HS-27A (cell line): ENCODE measurements around the gene GFM1.

Experiments
- DNase-seq: peaks from one replicate; pipeline ENCODE4 v3.0.0-alpha.2; 2012; ENCODE audit warnings: low read depth, missing footprints

GFM1 gene

DNA sequence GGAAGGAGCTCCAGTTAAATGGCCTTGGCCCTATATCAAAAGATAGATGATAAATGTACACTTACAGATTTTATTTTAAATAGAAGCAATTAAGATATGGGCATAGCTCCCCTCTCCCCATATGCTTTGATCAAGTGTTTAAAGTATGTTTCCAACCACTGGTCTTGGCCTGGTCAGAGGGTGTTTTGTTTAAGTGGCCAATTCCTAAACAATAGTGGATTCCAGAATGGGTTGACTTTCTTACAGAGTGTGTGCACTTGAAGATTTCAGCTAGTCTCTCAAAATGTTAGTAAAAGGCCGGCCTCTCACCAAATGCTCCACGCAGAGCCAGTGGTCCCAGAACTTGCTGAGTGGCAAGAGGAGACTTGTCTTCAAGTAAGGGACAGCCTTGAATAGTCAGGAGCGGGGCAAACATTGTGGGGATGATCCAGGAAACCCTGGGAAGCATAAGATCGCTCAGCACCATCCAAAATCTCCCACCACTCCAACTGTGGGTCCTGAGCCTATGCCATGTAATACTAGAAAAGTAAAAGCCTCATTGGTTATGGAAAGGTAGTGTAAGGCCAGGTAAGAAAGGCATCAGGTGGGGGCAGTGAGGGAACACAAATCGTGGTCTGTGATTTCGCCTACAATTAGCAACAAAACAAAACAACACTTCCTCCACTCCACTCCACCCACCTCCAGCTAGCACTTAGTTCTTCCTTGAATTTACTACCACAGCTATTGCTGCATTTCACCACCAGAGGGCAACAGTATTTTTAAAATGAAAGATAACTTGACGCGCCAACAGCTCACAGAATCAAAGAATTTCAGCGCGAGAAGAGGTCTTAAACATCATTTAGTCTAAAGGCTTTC, 83.1 kb downstream of the GFM1 start:
- DNase-seq = no peak

DNA sequence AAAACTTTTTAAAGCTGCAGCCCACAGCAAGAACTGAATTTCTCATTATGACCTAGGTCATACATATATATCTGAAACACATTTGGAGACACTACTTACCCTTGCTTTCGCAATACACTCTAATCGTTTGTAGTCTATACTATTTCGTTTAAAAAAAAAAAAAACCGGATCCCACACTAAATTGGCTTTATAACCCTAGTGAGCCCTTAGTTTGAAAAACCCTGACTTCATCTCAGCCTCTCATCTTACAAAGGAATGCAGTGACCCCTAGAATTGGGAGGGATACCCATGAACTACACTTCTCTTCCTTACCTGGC, 83.7 kb downstream of the GFM1 start:
- DNase-seq = no peak

DNA sequence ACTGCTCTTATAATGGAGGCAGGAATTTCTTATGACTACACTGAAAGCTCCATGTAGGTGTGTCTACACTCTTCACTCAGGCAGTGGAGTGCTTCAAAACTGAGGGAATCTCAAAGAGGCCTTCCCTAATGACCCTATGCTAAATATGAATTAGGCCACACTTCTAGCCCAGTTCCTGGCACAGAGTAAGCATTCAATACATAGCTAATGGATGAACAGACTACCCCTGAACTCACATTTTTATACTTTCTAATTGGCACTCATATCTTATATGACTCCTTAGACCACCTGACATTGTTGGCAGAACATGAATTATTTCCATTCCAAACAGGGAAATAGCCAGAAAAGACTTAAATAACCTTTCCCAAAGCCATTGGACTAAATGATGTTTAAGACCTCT, 84.5 kb downstream of the GFM1 start:
- DNase-seq = no peak

DNA sequence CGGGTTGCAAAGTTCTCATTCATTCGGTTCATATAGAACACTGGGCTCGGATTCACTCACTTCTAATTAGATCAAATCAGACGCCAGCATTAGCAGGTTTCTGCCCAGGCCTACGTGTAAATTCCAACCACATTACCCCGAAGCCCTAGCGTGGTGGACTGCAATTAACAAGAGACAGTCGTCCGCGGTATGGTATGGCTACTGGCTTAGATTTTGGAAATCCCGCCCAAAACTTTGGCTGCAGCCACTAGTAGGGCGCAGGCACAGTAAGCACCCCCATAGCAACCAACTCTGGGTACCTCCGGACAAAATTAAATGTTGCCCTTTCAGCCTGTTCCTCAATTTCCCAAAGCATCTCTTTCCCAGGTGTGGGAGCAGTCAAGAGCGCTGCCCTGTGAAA, 87.2 kb downstream of the GFM1 start:
- no peak for DNase-seq

DNA sequence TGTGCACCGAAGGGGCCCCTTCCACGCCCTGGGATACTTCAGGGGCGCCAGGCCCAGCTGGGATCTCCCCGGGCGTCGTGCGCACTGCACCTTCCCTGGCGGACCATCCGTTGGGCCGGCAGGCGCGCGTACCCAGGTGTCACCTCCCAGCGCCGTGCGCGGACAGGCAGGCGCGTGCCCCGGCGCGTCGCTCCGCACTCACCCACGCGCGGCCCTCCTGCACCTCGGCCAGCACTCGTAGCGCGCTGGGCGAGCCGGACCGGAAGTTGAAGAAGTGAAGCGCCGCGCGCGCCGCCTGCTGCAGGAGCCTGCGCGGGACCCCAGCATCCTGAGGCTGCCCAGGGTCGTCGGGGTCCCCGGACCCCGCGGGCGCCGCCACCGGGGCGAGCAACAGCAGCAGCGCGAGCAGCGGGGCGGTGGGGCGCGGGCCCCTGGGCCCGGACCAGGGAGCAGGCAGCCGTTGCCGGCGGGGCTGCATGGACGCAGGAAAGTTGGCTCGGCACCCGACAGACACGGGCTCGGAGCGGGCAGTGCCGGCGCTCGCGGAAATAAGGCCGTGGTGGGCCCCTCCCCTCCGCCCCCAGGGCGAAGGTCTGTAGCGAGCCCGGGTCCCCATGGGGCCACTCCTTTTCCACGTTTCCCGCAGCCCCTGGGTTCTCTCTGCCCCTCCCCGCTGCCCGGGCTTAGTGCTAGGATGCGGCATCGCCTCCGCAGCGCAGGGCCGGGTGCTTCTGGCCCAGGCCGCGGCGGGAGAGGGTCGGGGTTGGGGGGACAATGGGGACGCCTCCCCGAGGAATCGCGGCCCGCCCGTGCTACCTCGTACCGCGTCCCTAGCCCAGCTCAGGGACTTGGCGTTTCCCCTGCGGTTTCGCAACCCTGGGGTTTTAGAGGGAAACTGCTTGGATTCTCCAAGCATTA, 87.9 kb downstream of the GFM1 start, which contains the start of gene RARRES1:
Gene RARRES1, minus strand, starts transcription at position 520 of the 918 bp plus-strand sequence. Its CDS starts 42 bp downstream, at position 478.
- no peak for DNase-seq

DNA sequence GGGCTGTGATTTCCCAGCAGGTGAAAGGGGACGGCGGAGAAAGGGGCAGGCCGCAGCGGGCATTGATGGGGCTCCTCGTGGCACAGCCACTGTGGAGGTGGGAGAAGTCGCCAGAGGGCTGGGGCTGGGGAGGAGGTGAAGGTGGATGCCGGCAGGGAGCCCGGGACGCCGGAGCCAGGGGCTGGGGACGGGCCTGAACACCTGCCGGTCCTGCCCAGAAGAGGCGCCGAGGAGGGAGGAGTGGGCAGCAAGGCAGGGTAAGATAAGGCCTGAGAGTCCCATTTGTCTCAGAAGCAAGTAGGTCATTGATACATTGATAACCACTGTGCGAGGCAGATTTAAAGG, 88.5 kb downstream of the GFM1 start:
- no peak for DNase-seq

DNA sequence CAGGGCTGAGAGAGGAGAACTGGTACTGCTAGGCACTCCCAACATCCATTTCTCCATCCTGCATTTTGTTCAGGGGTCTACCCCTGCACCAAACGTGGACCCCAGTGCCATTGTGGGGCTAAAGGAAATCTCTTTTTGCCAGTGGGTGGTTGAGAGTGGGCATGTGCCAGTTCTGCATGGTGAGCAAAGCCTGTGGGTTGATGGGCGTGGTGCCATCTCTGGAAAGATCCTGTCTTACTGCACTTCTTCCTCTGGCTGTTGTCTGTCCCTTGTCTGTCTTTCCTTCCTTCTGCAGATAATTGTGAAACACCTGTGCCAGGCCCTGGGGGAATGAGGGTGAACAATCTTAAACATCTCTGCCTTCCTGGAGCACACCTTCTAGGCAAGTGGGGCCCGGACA, 89.3 kb downstream of the GFM1 start:
- no peak for DNase-seq

DNA sequence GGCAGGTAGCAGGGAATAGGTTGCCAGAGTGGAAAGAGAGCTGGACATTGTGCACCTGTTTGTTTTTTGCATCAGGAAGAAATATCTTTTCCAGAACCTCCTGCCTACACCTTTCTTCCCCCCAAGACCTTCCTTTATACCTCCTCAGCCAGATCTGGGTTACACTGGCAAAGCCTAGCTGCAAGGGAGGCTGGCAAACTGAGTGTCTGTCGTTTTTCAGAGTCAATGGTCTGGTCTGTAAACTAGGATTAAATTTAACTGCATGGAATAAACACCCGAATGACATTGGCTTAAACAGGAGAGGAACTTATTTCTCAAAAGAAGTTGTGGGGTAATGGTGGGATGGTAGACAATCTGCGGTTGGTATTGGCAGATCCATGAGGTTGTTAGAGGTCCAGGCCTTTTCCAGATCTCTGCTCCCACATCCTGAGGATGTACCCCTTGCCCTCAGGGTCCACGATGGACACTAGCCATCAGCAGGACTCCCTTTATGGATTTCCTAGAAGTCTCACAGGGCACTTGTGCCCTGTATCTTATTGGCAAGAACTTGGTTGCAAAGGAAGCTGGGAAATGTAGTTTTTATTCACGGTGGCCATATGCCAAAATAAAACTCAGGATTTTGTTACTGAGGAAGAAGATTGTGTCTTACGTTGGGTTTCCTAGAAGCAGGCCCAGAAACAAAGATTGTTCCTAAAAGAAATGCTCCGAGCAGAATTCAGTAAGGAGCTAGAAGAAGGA, 91.1 kb downstream of the GFM1 start:
- no peak for DNase-seq

DNA sequence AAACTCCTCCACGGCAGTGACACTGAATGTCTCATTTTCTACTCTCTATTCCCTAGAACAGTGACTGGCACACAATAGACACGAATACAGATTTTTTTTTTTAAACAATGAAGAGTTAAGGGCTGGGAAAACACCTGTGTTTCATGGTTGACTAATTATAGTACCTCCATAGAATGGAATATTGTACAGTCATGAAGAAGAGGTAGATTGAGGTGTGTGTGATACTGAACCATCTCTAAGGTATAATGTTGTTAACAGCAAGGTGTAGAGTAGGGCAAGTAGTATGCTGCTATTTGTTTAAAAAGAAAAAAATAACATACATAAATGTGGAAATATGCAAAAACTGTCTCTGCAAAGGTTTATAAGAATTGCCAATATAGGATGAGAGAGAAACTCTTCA, 93.1 kb downstream of the GFM1 start:
- no peak for DNase-seq

DNA sequence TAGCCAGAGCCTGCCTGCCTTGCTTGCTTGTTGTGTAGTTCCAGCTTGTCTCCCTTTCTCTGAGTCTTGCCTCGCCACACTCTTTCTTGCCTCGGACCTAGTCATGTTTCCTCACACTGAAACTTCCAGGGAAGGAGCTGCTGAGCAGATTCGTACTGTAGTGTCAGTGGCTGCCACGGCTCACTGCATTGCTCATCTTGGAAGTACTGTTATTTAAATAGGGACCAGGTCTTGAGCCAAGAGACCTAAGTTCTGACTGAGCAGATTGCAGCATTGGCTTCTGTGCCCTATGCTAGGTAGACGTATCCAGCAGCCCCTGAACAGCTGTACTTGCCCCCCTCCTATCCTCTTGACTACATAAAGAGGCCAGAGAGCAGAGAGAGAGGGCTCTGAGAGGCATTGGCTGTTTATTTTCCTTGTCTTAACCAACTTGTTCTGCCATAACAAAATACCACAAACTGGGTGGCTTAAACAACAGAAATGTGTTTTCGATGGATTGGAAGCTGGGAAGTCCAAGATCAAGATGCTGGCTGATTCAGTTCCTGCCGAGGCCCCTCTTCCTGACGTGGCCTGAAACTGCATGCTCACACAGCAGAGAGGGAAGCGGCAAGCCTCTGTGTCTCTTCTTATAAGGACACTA, 93.8 kb downstream of the GFM1 start:
- DNase-seq = no peak

DNA sequence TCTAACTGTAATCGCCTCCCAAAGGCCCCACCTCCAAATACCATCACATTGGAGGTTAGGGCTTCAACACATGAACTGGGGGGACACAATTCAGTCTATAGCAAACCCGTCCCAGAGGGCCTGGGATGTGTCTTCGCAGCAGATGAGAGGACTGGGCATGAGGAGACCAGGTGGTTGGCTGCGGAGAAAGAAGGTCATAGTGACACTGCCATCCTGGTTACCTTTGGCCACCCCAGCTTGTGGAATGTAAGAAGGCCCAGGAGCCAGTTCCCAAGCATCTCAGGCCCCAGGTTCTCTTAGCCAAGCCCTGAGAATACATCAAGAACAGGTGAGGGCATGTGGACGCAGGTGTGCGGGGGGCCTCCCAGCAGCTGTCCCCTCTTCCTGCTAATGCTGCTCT, 94.3 kb downstream of the GFM1 start:
- DNase-seq = no peak

DNA sequence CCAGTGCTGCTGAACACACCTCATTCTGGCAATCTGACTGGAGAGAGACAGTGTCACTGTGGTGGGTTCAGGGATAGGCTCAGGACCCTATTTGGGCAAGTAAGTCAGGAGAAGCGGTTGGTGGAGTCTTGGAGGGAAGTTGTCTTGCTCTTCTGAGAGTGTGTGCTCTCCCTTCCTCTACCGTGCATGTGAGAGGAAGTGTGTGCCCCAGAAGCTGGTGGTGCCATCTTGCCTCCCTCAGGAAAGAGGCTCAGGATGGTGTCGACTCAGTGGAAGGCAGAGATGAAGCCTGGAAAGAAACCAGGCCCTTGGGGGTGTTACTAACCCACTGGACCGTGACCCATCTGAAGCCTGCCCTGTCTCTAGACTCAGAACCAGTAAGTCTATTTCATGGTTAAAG, 94.8 kb downstream of the GFM1 start:
- no peak for DNase-seq

DNA sequence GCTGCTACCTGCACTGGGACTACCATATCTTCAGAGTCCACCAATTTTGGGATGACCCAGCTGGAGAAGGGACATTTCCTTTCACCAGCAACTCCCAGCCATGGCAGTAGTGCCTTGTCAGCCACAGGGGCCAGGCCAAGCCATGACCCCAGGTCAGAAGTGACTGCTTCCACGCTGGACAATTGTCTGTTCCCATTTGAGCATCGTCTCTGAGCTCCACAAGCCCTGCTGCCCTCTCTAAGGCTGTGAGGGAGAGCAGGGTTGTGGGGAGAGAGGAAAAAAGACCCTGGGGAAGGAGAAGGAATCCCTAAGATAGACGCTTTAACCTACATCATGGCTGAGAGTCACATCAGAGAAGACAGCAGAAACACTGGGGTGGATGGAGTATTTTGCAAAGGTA, 95.3 kb downstream of the GFM1 start:
- no peak for DNase-seq
